ENCODE measurements around the gene CA11.

- no peak for TF ChIP-seq MAX (IDR thresholded peaks at IDR 0.05)
- no peak for TF ChIP-seq YY1 (IDR thresholded peaks at IDR 0.05; ENCODE audit: low read depth)
- TF ChIP-seq REST (IDR thresholded peaks at IDR 0.05; ENCODE audit: low read depth) = no peak
- TF ChIP-seq RAD21 (IDR thresholded peaks at IDR 0.05; ENCODE audit: low read depth) = no peak
- no peak for TF ChIP-seq CEBPB (IDR thresholded peaks at IDR 0.05)
- TF ChIP-seq USF1 (IDR thresholded peaks at IDR 0.05) = no peak
- TF ChIP-seq CREB1 (IDR thresholded peaks at IDR 0.05; ENCODE audit: low read depth) = no peak
- TF ChIP-seq EP300 (IDR thresholded peaks at IDR 0.05; ENCODE audit: borderline replicate concordance) = no peak
- no peak for TF ChIP-seq ZBTB7A (IDR thresholded peaks at IDR 0.05; ENCODE audit: low read depth)
- no peak for TF ChIP-seq TAF1 (IDR thresholded peaks at IDR 0.05; ENCODE audit: low read depth)
Observed at GRCh38 chr19:48673436-48674100, 27.6 kb upstream of the CA11 start.
